Brain microvascular endothelial cell (primary cell): Measurements from ENCODE around the gene SLC26A5.

Source experiments
- DNase-seq: peaks from one replicate; pipeline ENCODE4 v3.0.0-alpha.2; 2020
- H3K27ac ChIP-seq: fragments of 250-450 bp; sonication (Bioruptor Pico); 2 replicates; pipeline ENCODE4 v1.5.1; 2020; ENCODE audit warnings: mild to moderate bottlenecking, moderate library complexity
- H3K27me3 ChIP-seq: fragments of 250-450 bp; sonication (Bioruptor Pico); replicated peaks from 2 replicates; pipeline ENCODE4 v1.5.1; 2020; ENCODE audit warnings: mild to moderate bottlenecking
- H3K36me3 ChIP-seq: fragments of 250-450 bp; sonication (Bioruptor Pico); replicated peaks from 2 replicates; pipeline ENCODE4 v1.5.1; 2020; ENCODE audit warnings: mild to moderate bottlenecking
- H3K4me3 ChIP-seq: 2 replicates; pipeline ENCODE4 v1.5.1; 2011; ENCODE audit warnings: low read depth, mild to moderate bottlenecking, control low read depth, low read length, moderate library complexity
- in situ Hi-C: cut with HindIII; loops from 2 replicates; pipeline ENCODE4 v1.10.0; 2017; ENCODE audit warnings: low sequenced_read_pairs, low pct_ligation_motif_present
- TF ChIP-seq, protein P1 (sequence below): IDR thresholded peaks from 2 replicates; pipeline ENCODE4 v1.5.1; 2011; ENCODE audit warnings: low read depth, mild to moderate bottlenecking, moderate library complexity, low read length, control low read depth, inconsistent platforms; ENCODE audit errors: missing control alignments

SLC26A5 gene

DNA sequence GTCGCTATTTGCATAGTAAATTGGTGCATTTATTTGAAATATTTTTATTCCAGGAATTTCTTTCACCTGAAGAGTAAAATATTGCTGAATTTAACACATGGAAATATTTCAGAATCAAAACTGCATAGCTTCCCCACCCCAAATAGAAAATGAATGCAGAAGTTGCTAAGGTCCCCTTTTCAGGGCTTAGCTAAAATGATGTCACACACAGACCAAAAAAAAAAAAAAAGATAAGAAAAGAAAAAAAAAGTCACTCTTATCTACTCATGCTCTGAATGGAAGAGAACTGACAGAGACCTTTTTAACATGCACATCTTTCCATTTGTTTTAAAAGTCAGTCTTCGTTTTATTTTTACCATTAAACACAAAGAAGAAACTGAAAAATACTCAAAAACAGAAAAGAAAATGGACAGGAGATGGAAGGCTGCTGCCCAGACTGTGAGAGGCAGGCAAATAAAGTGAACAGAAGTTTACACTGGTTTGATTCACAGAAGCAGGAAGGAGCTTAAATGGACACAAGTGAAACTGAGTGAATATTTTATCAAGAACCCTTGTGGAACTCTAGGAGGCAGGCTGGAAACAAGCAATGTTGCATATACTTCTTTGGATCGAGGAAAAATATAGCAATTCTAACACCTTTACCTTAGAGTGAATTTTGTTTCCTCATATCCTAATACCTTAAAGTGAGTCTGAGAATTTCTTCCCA is 66.6 kb downstream of the SLC26A5 start:
- no peak overlapping the region for H3K4me3 ChIP-seq
- no peak overlapping the region for H3K27ac ChIP-seq
- no peaks in the 10 kb centered on the region for H3K27me3 ChIP-seq
- in situ Hi-C loops, result no loop called here
- DNase-seq, result no peak
- no peaks in the 10 kb centered on the region for H3K36me3 ChIP-seq
- TF ChIP-seq, protein P1, sequence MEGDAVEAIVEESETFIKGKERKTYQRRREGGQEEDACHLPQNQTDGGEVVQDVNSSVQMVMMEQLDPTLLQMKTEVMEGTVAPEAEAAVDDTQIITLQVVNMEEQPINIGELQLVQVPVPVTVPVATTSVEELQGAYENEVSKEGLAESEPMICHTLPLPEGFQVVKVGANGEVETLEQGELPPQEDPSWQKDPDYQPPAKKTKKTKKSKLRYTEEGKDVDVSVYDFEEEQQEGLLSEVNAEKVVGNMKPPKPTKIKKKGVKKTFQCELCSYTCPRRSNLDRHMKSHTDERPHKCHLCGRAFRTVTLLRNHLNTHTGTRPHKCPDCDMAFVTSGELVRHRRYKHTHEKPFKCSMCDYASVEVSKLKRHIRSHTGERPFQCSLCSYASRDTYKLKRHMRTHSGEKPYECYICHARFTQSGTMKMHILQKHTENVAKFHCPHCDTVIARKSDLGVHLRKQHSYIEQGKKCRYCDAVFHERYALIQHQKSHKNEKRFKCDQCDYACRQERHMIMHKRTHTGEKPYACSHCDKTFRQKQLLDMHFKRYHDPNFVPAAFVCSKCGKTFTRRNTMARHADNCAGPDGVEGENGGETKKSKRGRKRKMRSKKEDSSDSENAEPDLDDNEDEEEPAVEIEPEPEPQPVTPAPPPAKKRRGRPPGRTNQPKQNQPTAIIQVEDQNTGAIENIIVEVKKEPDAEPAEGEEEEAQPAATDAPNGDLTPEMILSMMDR, result no peak

DNA sequence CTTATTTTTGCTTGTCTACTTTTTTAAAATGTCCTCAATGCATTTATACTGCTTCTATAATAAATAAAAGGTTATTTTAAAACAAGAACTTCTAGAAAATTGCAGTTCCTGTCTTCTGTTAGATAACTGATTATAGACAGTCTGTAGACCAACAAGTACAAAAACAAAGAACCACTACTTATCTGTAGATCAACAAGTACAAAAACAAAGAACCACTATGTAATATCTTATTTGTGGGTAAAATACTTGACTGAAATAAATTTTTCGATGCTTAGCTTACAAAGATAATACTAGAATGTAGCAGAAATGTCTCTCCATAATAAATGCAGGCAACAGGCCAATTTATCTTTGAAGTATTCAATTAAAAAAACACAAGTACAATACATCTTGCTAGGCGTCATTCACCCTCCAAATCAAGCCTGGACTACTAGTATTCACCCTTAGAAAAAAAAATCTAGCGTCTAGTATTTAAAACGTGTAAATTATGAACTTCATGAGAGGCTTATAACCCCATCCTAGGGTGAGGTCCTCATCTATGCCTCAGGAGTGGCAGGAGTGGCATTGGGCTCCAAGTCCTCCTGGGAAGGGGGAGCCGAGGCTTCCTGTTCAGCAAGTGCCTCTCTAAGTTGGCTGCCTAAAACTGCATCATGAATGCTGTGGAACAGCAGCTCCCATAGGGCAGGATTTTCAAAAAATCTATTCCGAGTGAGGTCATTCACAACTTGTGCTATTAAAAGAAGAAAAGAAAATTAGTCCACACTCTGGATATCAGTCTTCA is 72.0 kb downstream of the SLC26A5 start:
- peaks cover 7% of the 10 kb centered on the region for H3K36me3 ChIP-seq
- no peak for DNase-seq
- TF ChIP-seq, protein P1, result no peak
- no peak overlapping the region for H3K27ac ChIP-seq
- no peaks in the 10 kb centered on the region for H3K27me3 ChIP-seq
- no peak overlapping the region for H3K4me3 ChIP-seq
- in situ Hi-C loops, result no loop called here

DNA sequence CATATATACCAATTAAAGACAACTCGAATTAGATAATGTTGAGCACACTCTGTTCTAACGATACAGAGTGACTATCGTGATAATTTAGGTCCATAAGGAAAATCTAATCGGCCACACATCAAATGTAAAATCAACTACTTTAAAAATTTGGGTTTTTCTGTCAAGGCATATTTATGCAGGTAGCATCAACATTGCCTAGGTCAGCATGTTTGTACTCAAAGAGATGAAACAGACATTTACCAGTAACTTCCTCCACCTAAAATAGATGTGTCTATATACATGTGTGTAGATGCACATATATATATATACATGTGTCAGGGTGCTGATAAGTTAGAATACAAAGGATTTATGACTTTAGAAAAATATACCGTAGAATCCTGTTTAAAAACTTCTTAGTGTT is 76.6 kb downstream of the SLC26A5 start:
- no peak for DNase-seq
- Histone ChIP-seq H3K27ac (no peak overlapping the region), H3K27me3 (no peaks in the 10 kb centered on the region), H3K36me3 (peaks cover 33% of the 10 kb centered on the region), H3K4me3 (no peak overlapping the region)
- TF ChIP-seq, protein P1, result no peak
- in situ Hi-C loops, result no loop called here

DNA sequence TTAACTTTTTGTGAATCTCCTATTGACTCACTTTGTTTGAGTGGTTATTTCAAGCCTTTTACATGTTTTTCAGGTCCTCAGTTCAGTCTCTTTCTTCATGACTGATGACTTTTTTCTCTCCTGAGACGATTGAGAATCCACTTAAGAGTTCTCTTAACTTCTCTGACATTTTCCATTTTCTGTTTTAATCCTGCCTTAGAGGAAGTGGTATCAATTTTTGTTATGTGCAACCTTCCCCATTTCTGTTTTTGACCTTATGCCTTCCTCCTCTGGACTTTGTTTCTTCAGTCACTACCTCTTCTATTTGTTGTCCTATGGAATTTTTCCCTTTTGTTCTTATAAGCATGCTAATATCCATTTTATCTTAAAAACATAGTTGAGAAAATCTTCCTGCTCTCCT is 96.2 kb downstream of the SLC26A5 start:
- in situ Hi-C loops, result no loop called here
- no peak for DNase-seq
- H3K36me3 ChIP-seq, result peaks cover 17% of the 10 kb centered on the region
- H3K4me3 ChIP-seq, result no peak overlapping the region
- TF ChIP-seq, protein P1, result no peak
- H3K27me3 ChIP-seq, result no peaks in the 10 kb centered on the region
- H3K27ac ChIP-seq, result no peak overlapping the region

DNA sequence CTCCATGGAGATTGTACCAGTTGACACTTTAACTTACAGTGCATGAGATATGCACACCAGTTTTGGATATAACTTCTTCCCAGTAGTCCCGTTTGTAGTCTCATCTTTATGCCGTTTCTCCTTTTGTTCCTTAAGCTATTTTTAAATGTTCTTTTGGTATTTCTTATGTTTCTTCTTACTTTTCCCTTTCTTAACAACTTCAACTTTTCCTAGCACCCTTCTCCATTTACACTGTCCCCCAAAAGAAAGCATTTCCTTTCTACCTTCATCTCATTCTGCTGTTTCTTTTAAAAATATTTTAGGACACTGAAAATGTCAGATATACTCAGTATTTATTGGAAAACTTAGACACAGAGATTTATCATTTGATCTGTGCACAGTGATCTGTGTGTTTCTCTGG is 97.0 kb downstream of the SLC26A5 start:
- in situ Hi-C loops, result no loop called here
- Histone ChIP-seq H3K4me3 (peak overlapping the region; percentile 91), H3K27ac (no peak overlapping the region), H3K36me3 (peaks cover 17% of the 10 kb centered on the region), H3K27me3 (no peaks in the 10 kb centered on the region)
- TF ChIP-seq, protein P1, result no peak
- no peak for DNase-seq

DNA sequence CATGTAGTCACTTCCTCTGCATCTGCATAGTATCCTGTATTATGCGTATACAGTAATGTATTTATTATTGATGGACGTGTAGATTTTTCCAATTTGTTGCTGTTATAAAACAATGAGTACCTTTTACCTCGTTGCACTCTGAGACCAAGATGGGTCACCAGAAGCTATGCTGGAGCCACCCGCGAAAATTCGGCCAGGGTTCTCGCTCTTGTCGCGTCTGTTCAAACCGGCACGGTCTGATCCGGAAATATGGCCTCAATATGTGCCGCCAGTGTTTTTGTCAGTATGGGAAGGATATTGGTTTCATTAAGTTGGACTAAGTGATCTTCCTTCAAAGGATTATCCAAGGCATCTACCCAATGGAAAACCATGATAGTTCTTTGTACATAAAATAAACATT is 97.6 kb downstream of the SLC26A5 start:
- no peak for DNase-seq
- in situ Hi-C loops, result no loop called here
- Histone ChIP-seq H3K36me3 (peaks cover 17% of the 10 kb centered on the region), H3K27me3 (no peaks in the 10 kb centered on the region), H3K4me3 (peak overlapping the region; percentile 91), H3K27ac (no peak overlapping the region)
- TF ChIP-seq, protein P1, result no peak
